HG02884 (cell line): ENCODE results near the gene SPON2.

ENCODE experiments used
- ATAC-seq: cut with Tn5 transposase; IDR thresholded peaks from one replicate; pipeline ENCODE4 v1.9.1; 2021; ENCODE audit warnings: mild to moderate bottlenecking, moderate library complexity; ENCODE audit not compliant: unreplicated experiment

The SPON2 gene

DNA sequence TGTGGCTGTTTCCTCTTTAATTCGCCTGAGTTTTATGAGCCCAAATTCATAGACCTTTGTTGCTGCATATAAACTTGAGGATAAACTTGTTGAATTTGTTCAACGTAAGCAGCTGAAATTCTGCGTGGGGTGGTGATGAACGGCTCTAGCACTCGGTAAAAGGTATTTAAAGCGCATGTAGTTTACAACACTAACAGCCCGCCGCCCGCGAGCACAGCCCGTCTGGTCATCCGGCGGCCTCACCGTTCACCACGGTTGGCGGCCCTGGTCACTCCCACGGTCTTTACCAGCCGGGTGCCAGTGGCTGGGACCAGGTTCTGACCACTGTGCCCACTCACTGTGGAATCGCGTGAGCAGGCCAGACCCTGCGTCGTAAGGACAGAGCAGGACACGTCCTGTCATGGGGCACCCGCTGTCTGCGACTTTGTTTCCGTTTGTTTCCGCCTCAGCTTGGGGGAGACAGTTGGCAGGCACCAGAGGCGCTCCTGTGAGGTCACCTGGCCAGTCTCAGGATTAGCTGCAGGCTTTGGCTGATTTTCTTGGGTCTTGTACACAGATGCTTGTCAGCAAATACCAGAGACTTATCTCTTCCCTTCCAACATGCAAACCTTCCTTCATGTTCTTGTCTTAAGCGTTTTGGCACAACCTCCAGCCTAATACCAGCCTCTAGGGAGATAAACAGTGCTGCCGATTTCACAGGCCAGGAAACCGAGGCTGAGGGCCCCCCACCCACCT, 36.8 kb upstream of the SPON2 start:
- no peak for ATAC-seq

DNA sequence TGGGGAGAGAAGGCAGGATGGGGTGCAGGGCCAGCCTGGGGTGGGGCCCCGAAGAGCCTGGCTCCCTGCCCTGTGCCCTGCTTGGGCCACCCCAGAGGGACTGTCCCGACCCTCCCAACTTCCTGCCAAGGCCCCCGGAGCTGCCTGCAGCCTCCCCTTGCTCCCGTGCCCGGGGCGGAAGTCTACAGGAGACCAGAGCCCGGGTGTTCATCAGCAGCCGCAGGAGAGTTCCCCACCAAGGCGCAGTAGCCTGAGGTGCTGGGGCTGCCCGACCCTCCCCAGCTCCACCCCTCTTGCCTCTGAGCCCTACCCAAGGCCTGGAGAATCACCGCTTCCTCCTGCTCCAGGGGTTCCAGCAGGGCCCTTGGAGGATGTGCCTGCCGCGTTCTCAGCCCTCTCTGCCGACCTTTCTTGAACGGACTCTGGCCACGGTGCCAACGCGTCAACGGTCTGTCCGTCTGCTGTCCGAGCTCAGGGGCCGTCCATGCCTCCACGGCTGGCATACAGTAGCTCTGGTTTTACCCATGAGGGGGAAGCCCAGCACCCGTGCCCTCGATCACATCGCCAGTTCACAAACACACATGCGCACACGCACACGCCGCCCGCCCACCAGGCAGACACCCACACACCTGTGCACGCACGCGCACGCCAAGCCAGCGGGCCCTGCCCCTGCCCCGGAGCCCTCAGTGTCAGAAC, 36.0 kb upstream of the SPON2 start:
- no peak for ATAC-seq

DNA sequence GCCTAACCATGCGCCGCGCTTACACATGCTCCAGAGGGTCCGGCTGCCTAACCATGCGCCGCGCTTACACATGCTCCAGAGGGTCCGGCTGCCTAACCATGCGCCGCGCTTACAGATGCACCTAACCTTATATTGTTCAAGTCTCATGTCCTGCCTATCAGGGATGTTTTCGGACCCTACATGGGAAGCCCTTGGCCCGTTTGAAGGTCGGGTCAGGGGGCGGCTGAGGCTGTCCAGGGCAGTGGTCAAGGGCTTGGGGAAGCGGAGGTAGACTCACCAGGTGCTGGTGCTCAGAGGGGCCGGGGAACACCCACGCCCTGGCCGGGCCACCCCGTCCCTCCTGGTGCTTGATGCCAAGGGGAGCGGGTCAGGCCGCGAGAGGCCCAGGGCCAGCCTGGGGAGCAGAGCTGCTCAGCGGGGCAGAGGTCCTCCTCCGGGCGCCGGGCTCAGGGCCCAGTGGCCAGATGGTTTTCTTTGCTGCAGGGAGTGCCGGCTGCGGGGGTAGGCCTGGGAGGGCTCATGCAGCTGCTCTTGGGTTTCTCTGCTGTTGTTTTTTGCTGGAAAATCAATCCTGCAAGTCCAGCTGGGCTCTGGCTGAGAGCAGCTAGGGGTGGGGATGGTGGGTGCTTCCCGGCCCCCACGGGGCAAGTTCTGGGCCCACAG, 35.4 kb upstream of the SPON2 start:
- no peak for ATAC-seq

DNA sequence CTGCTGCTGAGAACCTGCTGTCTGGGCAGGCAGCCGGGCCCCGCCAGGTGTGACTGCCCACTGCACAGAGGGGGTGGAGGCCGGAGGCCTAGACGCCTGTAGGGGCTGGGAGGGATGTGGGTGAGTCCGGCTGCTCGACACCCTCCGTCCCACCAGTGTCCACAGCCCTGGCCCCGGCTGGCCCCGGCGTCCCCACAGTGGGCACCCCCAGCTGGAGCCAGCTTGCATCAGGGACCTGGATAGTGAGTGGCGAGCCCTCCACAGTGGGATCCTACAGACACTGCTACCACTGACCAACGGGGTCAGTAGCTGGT, 34.7 kb upstream of the SPON2 start:
- ATAC-seq = no peak

DNA sequence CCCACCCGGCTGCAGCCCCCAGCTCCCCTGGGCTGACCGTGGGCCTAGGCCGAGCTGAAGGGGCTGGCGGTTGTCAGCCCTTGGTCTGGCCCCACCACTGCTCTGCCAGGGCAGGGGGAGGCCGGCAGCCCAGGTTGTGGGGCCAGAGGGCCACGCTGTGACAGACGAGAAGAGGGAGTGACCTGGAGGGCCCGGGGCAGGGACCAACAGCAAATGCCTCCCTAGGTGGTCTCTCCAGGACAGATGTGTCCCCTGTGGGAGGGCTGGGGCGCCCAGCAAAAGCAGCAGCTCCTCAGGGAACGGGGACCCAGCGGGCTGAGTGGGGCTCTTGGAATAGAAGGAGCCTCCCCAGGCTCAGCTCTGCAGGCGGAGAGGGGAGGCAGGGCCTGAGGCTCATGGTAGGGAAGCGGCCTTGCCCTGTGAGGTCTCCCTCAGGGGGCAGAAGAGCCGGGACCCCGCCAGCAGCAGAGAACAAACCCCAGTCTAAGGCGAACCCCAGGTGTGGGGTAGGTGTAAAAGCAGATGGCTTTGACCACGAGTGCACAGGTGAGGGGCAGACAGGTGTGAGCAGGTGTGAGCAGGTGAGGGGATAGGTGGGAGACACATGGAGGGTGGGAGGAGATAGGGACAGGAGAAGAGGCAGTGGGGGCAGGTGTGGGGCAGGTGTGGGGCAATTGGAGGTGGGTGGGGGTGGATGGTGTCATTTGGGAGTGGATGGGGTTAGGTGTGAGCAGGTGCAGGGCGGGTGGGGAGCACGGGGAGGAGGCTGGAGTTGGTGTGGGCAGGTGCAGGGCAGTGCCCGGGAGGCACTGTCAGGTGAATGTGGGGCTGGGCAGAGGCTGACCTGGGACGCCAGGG, 34.1 kb upstream of the SPON2 start:
- no peak for ATAC-seq

DNA sequence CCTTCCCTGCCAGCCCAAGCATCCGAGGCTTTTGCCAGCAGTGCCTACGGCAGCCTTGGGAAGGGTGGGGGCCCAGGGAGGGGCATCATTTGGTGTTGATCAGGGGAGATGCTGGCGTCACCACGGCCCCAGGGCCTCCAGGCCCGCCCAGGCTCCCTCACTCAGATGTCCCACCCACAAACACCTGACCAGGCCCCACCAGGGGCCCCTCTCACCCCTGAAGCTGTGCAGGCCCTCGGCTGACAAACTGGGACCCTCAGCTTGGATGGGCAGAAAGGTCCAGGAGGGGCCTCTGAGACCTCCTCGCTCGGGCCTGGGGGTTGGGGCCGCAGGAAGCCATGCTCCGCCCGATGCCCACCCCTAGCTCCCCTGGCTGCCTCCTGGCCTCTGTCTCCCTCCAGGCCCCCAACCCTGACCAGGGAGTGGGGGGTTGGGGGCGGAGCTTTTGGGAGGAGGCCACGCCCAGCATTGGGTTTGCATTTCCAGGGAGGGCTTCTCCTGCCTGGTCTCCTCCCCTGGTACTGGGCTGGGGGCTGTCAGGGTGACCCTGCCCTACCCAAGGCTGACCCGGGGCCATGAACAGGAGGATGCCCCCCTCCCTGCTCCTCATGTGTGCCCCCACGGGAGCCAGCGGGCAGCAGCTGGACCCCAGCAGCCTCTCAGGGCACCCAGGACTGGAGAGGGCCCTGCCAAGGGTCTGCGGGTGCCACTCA, 33.4 kb upstream of the SPON2 start:
- ATAC-seq = no peak

DNA sequence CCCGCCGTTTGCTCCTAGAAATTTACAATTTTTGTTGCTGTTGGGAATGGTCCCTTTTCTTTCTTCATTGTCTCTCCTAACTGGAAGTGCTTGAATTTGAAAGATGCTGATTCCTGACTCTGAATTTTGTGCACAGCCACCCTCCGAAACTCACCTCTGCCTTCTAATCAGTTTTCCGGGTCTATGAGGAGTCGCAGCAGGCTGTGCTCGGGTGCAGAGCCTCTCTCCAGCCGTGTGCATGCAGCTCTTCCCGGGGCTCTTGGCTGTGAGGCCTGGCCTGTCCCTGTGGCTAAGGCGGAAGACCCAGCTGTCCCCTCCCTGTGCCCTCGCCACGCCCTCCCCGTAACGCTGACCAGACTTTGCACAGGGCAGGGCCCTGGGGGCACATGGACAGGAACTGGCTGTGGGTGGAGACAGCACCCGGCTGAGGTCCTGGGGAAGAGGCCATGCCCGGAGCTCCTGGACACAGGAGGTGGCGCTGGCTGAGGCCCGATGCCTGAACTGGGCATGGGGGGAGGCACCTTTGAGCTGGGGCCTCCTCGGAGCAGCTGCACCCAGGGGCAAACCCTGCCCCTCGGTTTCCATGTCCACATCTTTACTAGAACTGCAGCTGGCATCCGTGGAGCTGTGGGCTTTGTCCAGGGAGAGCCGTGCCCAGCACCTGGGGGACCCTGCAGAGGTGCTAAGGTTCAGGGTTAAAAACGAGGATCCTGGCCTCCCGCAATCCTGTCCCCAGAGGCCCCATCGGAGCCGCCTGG, 32.6 kb upstream of the SPON2 start:
- no peak for ATAC-seq

DNA sequence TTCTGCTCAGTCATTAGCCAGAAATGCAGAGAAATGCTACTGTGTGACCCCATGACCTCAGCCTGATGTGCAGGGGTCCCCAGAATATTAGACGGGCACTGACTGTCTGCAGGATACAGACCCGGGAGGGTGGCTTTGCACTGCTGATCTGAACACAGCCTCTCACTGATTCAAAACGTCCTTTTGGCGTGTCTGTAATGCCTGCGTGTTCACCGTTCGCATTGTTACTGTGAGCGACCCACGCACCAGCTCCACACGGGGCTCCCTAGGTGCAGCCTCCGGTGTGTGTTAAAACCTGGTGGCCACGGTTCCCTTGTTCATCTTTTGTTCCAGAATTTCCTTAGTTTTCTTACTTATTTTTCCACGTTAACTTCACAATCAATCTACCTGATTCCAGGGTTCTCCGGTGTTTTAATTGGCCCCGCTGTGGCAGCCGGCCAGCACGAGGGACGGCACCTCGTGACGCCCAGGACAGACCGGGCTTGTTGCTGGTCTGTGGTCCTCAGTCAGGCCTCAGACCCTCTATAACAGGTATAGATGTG, 32.0 kb upstream of the SPON2 start:
- ATAC-seq = no peak

DNA sequence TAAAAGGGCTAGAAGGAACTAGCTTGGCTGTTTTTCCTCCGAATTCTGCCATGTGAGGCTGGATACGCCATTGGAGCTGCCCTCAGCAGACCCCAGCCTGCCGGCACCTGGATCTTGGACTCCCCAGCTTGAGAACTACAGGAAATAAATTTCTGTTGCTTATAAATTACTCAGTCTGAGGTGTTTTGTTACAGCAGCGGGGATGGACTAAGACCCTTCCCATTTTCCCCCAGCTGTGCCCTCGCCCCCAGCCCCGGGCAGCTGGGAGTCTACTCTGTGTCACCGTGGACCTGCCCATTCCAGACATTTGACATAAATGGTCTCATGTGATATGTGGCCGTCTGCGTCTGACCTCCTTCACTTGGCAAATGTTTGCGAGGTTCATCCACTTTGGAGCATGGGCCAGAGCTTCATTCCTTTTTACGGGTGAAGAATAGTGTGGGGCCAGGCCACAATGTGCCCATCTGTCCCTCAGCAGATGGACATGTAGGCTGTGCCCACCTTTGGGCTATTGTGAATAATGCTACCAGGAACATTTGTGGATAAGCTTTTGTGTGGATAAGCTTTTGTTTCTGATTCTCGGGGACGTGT, 30.7 kb upstream of the SPON2 start:
- no peak for ATAC-seq

DNA sequence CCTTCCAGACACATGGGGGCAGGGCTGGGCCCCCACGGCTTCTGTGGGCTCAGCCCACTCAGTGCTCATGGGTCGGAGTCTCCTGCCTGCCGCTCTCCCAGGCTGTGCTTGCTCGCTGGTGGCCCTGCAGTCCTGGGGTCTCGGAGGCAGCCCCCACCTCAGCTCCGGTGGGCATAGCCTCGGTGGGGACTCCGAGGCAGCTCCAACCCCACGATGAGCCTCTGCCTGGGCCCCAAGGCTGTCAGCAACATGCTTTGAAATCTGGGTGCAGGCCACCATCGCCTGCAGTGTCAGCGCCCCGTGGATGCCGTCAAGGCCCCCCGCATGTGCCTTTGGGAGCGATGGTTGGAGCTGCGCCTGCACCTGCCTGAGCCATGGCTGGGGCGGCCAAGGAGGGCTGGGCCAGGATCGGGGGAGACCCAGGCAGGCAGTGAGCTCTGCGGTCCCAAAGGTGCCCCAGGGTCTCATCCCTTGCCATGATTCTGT, 30.2 kb upstream of the SPON2 start:
- ATAC-seq = no peak

DNA sequence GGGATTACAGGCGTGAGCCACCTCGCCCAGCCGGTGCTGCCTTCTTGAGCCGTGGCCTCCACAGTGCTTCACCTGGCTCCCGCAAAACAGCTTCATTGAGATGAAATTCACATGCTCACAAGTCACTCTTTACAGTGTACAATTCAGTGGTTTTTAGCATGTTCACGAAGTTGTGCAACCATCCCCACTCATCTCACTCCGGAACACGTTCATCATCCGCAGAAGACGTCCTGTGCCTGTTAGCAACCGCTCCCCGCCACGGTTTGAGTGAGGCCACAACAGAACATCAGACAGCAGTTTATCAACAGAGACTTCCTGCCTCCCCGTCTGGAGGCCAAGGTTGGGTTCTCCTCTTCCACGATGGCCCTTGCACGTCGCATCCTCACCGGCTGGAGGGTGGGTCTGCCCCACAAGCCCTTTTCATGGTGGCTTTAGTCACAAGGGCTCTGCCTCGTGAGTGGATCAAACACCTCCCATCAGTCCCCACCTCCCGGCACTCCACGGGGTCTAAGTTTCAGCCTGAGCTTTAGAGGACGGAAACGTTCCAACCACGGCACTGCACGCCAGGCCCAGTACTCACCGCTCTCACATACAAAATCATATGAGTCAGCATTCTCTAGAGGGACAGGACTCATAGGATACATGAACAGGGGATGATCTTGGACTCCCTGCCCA, 29.6 kb upstream of the SPON2 start:
- ATAC-seq = peak; percentile 36

DNA sequence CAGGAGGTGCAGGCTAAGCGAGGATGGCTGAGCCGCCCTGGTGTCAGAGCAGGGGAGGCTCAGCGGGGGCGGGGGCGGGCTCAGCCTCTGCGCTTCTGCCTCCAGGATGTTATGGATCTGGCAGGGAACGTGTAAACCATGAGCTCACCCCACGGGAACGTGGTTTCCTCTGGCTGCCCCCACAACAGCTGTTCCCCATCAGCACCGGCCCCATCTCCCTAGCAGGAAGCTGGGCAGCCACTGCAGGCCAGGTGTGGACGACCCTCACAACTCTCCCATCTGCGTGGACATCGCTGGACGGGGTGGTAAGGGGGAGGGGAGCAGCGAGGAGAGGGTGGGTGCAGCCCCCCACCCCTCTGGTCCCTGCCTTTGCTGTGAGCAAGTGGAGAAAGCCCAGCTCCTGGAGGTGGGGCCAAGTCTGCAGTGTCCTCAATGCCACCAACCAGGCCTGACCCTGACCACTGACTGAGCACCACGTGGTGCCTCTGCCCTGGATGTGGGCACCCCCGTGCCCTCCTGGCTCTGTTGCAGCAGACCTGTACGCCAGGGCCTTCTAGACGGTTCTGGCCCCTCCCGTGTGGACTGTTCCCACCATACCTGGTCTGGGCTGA, 28.1 kb upstream of the SPON2 start:
- ATAC-seq = no peak

DNA sequence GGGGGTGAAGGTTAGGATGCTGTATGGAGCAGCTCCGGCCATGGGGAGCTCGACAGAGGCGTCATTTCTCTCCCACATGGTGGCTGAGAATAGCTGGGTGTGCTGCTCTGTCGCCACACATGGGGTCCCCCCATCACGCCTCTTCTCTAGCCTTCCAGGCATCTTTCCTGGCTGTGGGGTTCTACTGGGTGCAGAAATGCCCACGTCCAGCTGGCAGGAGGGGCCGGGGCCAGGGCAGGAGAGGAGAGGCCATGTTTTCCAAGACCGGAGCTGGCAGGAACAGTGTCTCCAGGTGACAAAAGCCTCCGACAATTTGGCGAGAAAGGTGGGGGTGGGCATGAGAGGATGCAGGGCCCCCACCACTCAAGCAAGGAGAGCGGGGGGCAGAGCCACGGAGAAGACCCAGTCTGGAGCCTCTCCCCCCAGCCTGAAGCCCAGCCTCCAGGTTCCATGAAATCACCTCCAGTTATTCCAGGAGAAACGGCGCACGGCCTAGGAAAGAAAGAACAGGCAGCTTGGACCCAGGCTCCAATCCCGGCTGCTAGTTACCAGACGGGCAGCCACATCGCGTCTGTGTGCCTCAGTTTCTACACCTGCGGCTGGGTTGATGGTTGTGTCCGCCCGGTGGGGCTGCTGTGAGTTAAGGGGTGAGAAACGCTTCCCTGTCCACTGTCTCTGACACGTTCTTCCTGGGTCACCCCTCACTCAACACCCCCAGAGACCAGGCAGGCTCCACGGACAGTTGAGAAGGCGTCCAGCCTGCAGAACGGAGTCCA, 27.4 kb upstream of the SPON2 start:
- no peak for ATAC-seq

DNA sequence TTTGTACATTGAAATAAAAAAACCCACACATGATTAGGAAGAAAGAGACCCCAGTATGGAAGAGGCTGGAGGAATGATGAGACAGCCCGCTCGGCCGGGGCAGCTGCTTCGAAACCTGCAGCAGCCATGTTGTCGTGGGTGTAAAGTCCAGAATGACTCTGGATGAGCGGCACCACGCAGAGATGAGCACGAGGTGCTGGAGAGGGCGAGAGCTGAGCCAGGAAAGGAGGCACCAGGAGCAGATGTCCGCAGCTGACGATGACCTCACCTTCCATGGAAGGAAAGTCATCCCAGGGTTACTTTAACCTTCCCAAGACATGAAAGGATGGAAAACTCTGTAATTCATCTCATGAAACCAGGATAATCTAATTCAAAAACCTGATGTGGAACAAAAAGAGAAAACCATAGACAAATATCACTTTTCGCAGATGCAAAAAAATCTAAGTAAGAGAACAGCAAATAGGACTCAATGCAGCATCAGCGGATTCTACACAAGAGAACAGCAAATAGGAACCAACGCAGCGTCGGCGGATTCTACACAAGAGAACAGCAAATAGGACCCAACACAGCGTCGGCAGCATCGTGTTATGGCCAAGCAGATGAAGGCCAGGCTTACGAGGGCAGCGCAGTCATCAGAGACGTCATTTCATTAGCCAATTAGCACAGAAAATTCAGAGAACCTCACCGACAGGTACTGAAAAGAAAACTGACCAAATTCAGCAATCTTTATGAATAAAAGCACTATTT, 25.9 kb upstream of the SPON2 start:
- ATAC-seq = no peak

DNA sequence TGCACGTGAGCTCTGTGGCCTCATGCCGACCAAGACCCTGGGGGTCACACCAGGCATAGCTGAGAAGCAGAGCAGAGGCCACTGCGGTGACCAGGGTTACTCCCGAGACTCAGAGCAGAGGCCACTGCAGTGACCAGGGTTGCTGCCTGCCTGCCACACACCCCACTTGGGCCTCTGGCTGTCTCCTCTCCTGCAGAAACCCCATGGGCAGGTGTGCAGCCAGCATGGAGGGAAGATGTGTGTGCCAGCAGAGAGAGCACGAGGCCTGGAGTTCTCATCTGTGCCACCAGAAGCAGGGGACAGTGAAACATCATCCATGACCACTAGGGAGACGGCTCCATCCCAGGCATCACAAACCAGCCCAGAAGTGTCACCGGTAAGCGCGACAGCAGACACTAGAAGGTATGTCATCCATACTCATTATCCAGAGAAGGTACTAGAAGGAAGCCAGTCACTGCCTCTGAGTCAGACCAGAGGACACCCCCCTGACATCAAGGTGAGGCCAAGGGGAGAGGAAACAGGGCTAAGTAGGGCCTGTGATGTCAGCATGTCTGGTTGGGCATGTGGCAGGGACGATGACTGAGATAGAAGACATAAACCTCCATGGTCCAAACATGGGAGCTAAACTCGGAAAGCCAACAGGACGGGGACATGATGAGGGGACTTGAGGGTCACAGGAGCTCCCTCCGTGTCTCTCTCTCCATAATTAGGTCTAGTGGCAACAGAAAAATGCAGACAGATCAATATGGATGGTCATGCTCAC, 24.2 kb upstream of the SPON2 start:
- ATAC-seq = no peak

DNA sequence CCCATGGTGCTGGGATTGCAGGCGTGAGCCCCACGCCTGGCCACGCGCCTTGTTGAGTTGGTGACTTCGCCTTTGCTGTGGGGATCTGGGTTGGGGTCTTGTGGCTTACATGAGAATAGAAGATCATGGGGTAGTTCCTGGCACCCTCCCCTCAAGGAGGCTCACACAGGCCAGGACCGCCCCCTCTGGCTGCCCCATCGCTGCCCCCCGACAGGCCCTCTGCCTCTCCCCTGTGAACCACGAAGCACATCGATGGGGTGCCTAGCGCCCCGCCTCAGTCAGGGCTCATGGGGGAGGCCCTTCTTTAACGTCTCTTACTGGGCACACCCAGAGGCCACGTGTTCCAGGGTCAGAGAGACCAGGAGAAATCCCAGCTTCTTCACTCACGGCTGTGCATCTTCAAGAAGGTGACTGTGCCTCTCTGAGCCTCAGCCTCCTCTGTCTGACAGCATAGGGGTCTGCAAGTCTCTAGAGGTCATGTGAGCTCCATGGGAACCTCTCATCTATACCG, 23.6 kb upstream of the SPON2 start:
- no peak for ATAC-seq
